ENCODE data around the gene CSN2. TPM values are rescaled to one million over a fixed set of nuclear protein-coding genes. Genes with fewer than 3 reads are reported as not detected.

Gene CSN2
- total RNA-seq, 4 donors from 2014 or later = not detected

GRCh38 chr4:69909195-69909594 is 56.3 kb downstream of the CSN2 start:
- DNase-seq = no peak
- H3K4me3 ChIP-seq = no peak overlapping the region
- TF ChIP-seq CTCF (IDR thresholded peaks at IDR 0.05) (no peak), POLR2A (IDR thresholded peaks at IDR 0.05) (no peak)
- intact Hi-C loops (cut with DNase I) = no loop called here
- H3K27me3 ChIP-seq = no peaks in the 10 kb centered on the region
- H3K27ac ChIP-seq = no peak overlapping the region
- H3K36me3 ChIP-seq = no peaks in the 10 kb centered on the region
- H3K4me1 ChIP-seq = no peaks in the 10 kb centered on the region
- no peaks in the 10 kb centered on the region for H3K9me3 ChIP-seq
- 96 to 100% methylated on average over 4 of the region's 4 CpGs for WGBS, 2 donors

- Histone ChIP-seq H3K4me1 (no peaks in the 10 kb centered on the region), H3K27me3 (no peaks in the 10 kb centered on the region), H3K9me3 (no peaks in the 10 kb centered on the region), H3K4me3 (no peak overlapping the region), H3K36me3 (no peaks in the 10 kb centered on the region), H3K27ac (no peak overlapping the region)
- intact Hi-C loops (cut with DNase I) = no loop called here
- DNase-seq = no peak
- TF ChIP-seq CTCF (IDR thresholded peaks at IDR 0.05) (no peak), POLR2A (IDR thresholded peaks at IDR 0.05) (no peak)
- 58 to 65% methylated on average over 1 of the region's 1 CpG for WGBS, 2 donors
Measured at GRCh38 chr4:69907151-69907550, 58.4 kb downstream of the CSN2 start.

Other genes with a start within 250 kb of the CSN2 start
- gene SULT1B1, start 205.1 kb downstream of the CSN2 start, total RNA-seq = 1 to 10 TPM in 2 of 4 donors, under 1 TPM in 2; 0.57 to 1.7 (median 1.0) TPM
- gene SULT1E1, start 105.6 kb downstream of the CSN2 start, total RNA-seq = 10 to 100 TPM in 1 of 4 donors, under 1 TPM in 1, not detected in 2; 0.61 to 13.5 TPM
- not detected for gene CSN1S1, start 34.7 kb downstream of the CSN2 start, total RNA-seq
- gene STATH, start 30.2 kb upstream of the CSN2 start, total RNA-seq = not detected
- not detected for gene HTN3, start 62.7 kb upstream of the CSN2 start, total RNA-seq
- not detected for gene HTN1, start 84.7 kb upstream of the CSN2 start, total RNA-seq
- gene PRR27, start 188.5 kb upstream of the CSN2 start, total RNA-seq = not detected
- not detected for gene ODAM, start 230.0 kb upstream of the CSN2 start, total RNA-seq

Measured in esophagus squamous epithelium (tissue), 5 donors.